ENCODE measurements around the gene PLA2G3. TPM values are rescaled to one million over a fixed set of nuclear protein-coding genes. Genes with fewer than 3 reads are reported as not detected.

The PLA2G3 gene
- total RNA-seq, 1 experiment from 2014 or later: not detected

- no peak for TF ChIP-seq ZFX (IDR thresholded peaks at IDR 0.05)
- TF ChIP-seq CEBPB (IDR thresholded peaks at IDR 0.05; ENCODE audit: low read depth): no peak
- TF ChIP-seq SIN3A (IDR thresholded peaks at IDR 0.05; ENCODE audit: low read depth): no peak
- no peak for TF ChIP-seq ELF1 (IDR thresholded peaks at IDR 0.05; ENCODE audit: borderline replicate concordance, low read depth)
- no peak for TF ChIP-seq EZH2phosphoT487 (IDR thresholded peaks at IDR 0.05; ENCODE audit: borderline replicate concordance)
- TF ChIP-seq EZH2 (IDR thresholded peaks at IDR 0.05): no peak
- no peak for TF ChIP-seq FOSL1 (IDR thresholded peaks at IDR 0.05; ENCODE audit: low read depth)
- no peak for TF ChIP-seq RAD21 (IDR thresholded peaks at IDR 0.05; ENCODE audit: low read depth)
- TF ChIP-seq EGR1 (IDR thresholded peaks at IDR 0.05; ENCODE audit: low read depth): no peak
- H3K4me3 ChIP-seq (replicated peaks in 1 of 2; ENCODE audit: low read depth in 1 of 2, low read length in 2 of 2): no peak overlapping the region
- ChIA-PET POLR2A (no interaction called here), RAD21 (ENCODE audit: low non-redundant PET in 1 of 2, low total read pairs in 2 of 2, uncharacterized antibody in 2 of 2, unreplicated experiment in 2 of 2) (no interaction called here), CTCF (interaction anchor here (1.0 to 2.7 kb wide), 2 partner anchors 12 to 31 kb away, joined by 3 to 14 read pairs; partner anchors contain the start of gene SELENOM)
- no peak overlapping the region for H3K9ac ChIP-seq (ENCODE audit: low read length)
- H3K27me3 ChIP-seq (ENCODE audit: insufficient read depth, low read length): no peaks in the 10 kb centered on the region
- BruUV-seq (replicated peaks): no TSS peak
- no peak overlapping the region for H2AFZ ChIP-seq (ENCODE audit: low read depth, low read length, poor library complexity, severe bottlenecking)
- peaks cover 9 to 20% of the 10 kb centered on the region in 2 experiments for H3K4me1 ChIP-seq (ENCODE audit: control insufficient read depth in 1 of 2, insufficient read depth in 2 of 2, low read length in 2 of 2)
- H3K36me3 ChIP-seq (ENCODE audit: control insufficient read depth in 1 of 2, insufficient read depth in 2 of 2, low read length in 2 of 2): no peaks in the 10 kb centered on the region
- H3K27ac ChIP-seq (ENCODE audit: low read depth, low read length): no peak overlapping the region
- H3K79me2 ChIP-seq (ENCODE audit: insufficient read depth, low read length): no peaks in the 10 kb centered on the region
- H4K20me1 ChIP-seq (ENCODE audit: insufficient read depth): no peaks in the 10 kb centered on the region
- no peak overlapping the region for H3K4me2 ChIP-seq (ENCODE audit: low read length)
- DNase-seq (ENCODE audit: low read depth, low spot score): no peak
- ATAC-seq: no peak
- no peaks in the 10 kb centered on the region for H3K9me2 ChIP-seq (ENCODE audit: insufficient read depth)
- no peaks in the 10 kb centered on the region for H3K9me3 ChIP-seq (ENCODE audit: control insufficient read depth in 1 of 2, insufficient read depth in 1 of 2, low read depth in 1 of 2, low read length in 2 of 2)
- intact Hi-C loops (cut with micrococcal nuclease): no loop called here
Observed at GRCh38 chr22:31119026-31119717, 21.1 kb downstream of the PLA2G3 start.

GRCh38 chr22:31118046-31118820 lies 22.1 kb downstream of the PLA2G3 start:
- H3K4me2 ChIP-seq (ENCODE audit: low read length): no peak overlapping the region
- H3K9me3 ChIP-seq (ENCODE audit: control insufficient read depth in 1 of 2, insufficient read depth in 1 of 2, low read depth in 1 of 2, low read length in 2 of 2): no peaks in the 10 kb centered on the region
- RAD21 ChIA-PET (ENCODE audit: low non-redundant PET in 1 of 2, low total read pairs in 2 of 2, uncharacterized antibody in 2 of 2, unreplicated experiment in 2 of 2): no interaction called here
- no peak overlapping the region for H3K9ac ChIP-seq (ENCODE audit: low read length)
- no peak overlapping the region for H3K4me3 ChIP-seq (replicated peaks in 1 of 2; ENCODE audit: low read depth in 1 of 2, low read length in 2 of 2)
- no TSS peak for BruUV-seq (replicated peaks)
- CTCF ChIA-PET: interaction anchor here (2.7 kb wide), 1 partner anchor 11 kb away, joined by 14 read pairs; the partner anchor contains the start of gene SELENOM
- no peaks in the 10 kb centered on the region for H3K27me3 ChIP-seq (ENCODE audit: insufficient read depth, low read length)
- H3K36me3 ChIP-seq (ENCODE audit: control insufficient read depth in 1 of 2, insufficient read depth in 2 of 2, low read length in 2 of 2): no peaks in the 10 kb centered on the region
- POLR2A ChIA-PET: interaction anchor here (1.2 kb wide), 1 partner anchor 10 kb away, joined by 6 read pairs; the partner anchor contains the start of gene SELENOM
- intact Hi-C loops (cut with micrococcal nuclease): no loop called here
- H3K79me2 ChIP-seq (ENCODE audit: insufficient read depth, low read length): no peaks in the 10 kb centered on the region
- no peaks in the 10 kb centered on the region for H3K9me2 ChIP-seq (ENCODE audit: insufficient read depth)
- H2AFZ ChIP-seq (ENCODE audit: low read depth, low read length, poor library complexity, severe bottlenecking): no peak overlapping the region
- ATAC-seq (no peak), DNase-seq (ENCODE audit: low read depth, low spot score) (no peak)
- H3K4me1 ChIP-seq (ENCODE audit: control insufficient read depth in 1 of 2, insufficient read depth in 2 of 2, low read length in 2 of 2): peaks cover 9 to 13% of the 10 kb centered on the region in 2 experiments
- no peaks in the 10 kb centered on the region for H4K20me1 ChIP-seq (ENCODE audit: insufficient read depth)
- H3K27ac ChIP-seq (ENCODE audit: low read depth, low read length): no peak overlapping the region
- TF ChIP-seq POLR2A (IDR thresholded peaks at IDR 0.05; ENCODE audit: borderline replicate concordance, extremely low read depth, insufficient read depth, insufficient read length) (no peak), REST (IDR thresholded peaks at IDR 0.05; ENCODE audit: low read depth) (no peak), POLR2AphosphoS5 (IDR thresholded peaks at IDR 0.05; ENCODE audit: low read depth, low read length) (no peak), JUND (IDR thresholded peaks at IDR 0.05) (no peak), ZFX (IDR thresholded peaks at IDR 0.05) (no peak), RAD21 (IDR thresholded peaks at IDR 0.05; ENCODE audit: low read depth) (no peak), ELF1 (IDR thresholded peaks at IDR 0.05; ENCODE audit: borderline replicate concordance, low read depth) (no peak), ATF3 (IDR thresholded peaks at IDR 0.05) (no peak), SP1 (IDR thresholded peaks at IDR 0.05; ENCODE audit: low read depth) (no peak), EGR1 (IDR thresholded peaks at IDR 0.05; ENCODE audit: low read depth) (no peak), MAX (IDR thresholded peaks at IDR 0.05) (no peak), YY1 (IDR thresholded peaks at IDR 0.05; ENCODE audit: extremely low read depth, insufficient replicate concordance, low read depth, low read length) (no peak), EZH2 (IDR thresholded peaks at IDR 0.05) (no peak)

All from HCT116 (cell line).